Activated B cell treated with CpG ODN at 0.5 μM for 24 hours (primary cell): ENCODE measurements around the gene TOP2B. TPM values are rescaled to one million over a fixed set of nuclear protein-coding genes. Genes with fewer than 3 reads are reported as not detected.

Experiments used
- ATAC-seq: fragments of 200-7000 bp; cut with Tn5 transposase; one replicate; pipeline ENCODE4 v1.10.0; 2021; ENCODE audit warnings: low read depth, mild to moderate bottlenecking, moderate library complexity
- CTCF ChIA-PET: fragments of 350-600 bp; sonication (Branson Sonifier 250); formaldehyde crosslinking; loops from one replicate; lab custom pipeline; 2021; ENCODE audit warnings: antibody characterized with exemption; lab: Charles Lee
- POLR2A ChIA-PET: fragments of 350-600 bp; sonication (Branson Sonifier 250); formaldehyde crosslinking; loops from one replicate; lab custom pipeline; 2021; ENCODE audit warnings: antibody characterized with exemption; lab: Charles Lee
- DNase-seq: peaks from one replicate; pipeline ENCODE4 v3.0.0; 2022
- H3K27ac Mint-ChIP-seq: one replicate; pipeline ENCODE4 v1.8.0; 2020; ENCODE audit warnings: mixed read lengths
- H3K27me3 Mint-ChIP-seq: one replicate; pipeline ENCODE4 v1.8.0; 2021; ENCODE audit warnings: mixed read lengths
- H3K36me3 Mint-ChIP-seq: one replicate; pipeline ENCODE4 v1.8.0; 2021; ENCODE audit warnings: low read depth, mixed read lengths
- H3K4me1 Mint-ChIP-seq: one replicate; pipeline ENCODE4 v1.8.0; 2021; ENCODE audit warnings: mixed read lengths
- H3K4me3 Mint-ChIP-seq: one replicate; pipeline ENCODE4 v1.8.0; 2020; ENCODE audit warnings: mild to moderate bottlenecking, mixed read lengths
- H3K9me3 Mint-ChIP-seq: one replicate; pipeline ENCODE4 v1.8.0; 2020; ENCODE audit warnings: mixed read lengths
- intact Hi-C: fragments of 100-400 bp; cut with micrococcal nuclease; formaldehyde crosslinking; loops from one replicate; pipeline ENCODE4 v1.15.1; 2024
- total RNA-seq: library from RNA; stranded (reverse); gene quantifications from 2 replicates; pipeline ENCODE4 v1.2.3, GENCODE V29; 2022
- TF ChIP-seq, protein P1 (sequence below): fragments of 200-600 bp; IDR thresholded peaks from one replicate; pipeline ENCODE4 v1.8.0; 2022; ENCODE audit warnings: antibody characterized with exemption, mild to moderate bottlenecking

Gene TOP2B
- total RNA-seq, 1 donor from 2014 or later: 117 TPM

DNA sequence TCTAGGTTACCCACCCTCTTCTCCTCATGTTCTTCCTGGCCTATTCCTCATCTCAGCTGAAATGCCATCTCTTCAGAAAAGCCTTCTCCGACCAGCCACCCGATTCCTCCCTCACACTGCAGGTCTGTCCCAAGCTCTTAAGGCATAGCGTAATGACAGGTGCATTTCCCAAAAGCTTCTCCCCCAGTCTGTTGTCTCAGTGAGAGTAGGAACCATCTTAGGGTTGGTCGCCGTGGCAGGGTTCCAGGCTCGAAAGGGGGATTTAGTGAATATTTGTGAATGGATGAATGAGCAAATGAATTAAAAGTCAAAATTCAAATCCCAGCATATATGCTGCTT lies 78.6 kb downstream of the TOP2B start:
- ATAC-seq (no peak), DNase-seq (no peak)
- Mint-ChIP-seq H3K36me3 (no peaks in the 10 kb centered on the region), H3K9me3 (peaks cover 7% of the 10 kb centered on the region), H3K4me1 (no peaks in the 10 kb centered on the region), H3K27ac (no peak overlapping the region), H3K4me3 (no peak overlapping the region), H3K27me3 (peaks cover 3% of the 10 kb centered on the region)
- ChIA-PET POLR2A (no interaction called here), CTCF (interaction anchor here (1.4 kb wide), 1 partner anchor 8 kb away, joined by 3 read pairs; no protein-coding TSS in a partner anchor)
- TF ChIP-seq, protein P1, sequence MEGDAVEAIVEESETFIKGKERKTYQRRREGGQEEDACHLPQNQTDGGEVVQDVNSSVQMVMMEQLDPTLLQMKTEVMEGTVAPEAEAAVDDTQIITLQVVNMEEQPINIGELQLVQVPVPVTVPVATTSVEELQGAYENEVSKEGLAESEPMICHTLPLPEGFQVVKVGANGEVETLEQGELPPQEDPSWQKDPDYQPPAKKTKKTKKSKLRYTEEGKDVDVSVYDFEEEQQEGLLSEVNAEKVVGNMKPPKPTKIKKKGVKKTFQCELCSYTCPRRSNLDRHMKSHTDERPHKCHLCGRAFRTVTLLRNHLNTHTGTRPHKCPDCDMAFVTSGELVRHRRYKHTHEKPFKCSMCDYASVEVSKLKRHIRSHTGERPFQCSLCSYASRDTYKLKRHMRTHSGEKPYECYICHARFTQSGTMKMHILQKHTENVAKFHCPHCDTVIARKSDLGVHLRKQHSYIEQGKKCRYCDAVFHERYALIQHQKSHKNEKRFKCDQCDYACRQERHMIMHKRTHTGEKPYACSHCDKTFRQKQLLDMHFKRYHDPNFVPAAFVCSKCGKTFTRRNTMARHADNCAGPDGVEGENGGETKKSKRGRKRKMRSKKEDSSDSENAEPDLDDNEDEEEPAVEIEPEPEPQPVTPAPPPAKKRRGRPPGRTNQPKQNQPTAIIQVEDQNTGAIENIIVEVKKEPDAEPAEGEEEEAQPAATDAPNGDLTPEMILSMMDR: no peak
- intact Hi-C loops: no loop called here

DNA sequence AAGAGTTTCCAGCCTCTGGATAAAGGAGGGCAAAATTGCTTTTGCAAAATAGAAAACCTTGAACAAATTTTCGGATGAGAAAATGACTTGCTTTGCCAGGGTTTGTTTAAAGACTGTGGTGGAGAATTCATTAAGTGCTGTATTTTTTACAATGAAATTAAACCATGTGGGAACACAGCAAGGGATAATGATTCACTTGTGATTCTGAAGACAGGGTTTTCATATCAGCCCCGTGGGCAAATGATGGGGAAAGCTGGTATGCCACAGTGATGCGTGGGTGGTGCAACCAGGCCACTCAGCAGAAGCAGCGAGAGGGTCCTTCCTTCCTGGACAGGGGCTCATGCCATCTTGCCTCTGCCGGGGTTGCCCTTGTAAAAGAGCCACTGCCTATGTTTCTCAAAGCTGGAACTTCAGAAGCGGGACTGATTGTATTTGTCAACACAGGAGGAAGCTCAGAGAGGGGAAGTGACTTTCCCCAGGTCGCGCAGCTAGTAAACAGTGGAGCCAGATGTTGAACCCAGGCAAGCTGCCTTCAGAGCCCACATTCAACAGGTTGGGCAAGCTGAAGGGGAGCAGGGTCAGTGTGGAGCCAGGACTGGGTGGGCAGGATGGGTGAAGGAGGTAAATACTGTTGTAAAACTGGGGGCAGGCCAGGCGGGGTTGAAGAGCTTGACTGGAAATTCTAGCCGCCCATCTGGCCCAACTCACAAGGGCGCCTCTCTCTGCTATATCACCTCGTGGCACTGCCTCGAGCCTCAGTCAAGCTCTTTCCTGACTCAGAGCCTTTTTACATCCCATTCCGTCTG lies 79.1 kb downstream of the TOP2B start:
- Mint-ChIP-seq H3K27ac (no peak overlapping the region), H3K36me3 (no peaks in the 10 kb centered on the region), H3K4me3 (no peak overlapping the region), H3K9me3 (peaks cover 7% of the 10 kb centered on the region), H3K4me1 (no peaks in the 10 kb centered on the region), H3K27me3 (peaks cover 3% of the 10 kb centered on the region)
- ChIA-PET CTCF (interaction anchor here (1.4 kb wide), 1 partner anchor 9 kb away, joined by 3 read pairs; no protein-coding TSS in a partner anchor), POLR2A (no interaction called here)
- TF ChIP-seq, protein P1: no peak
- intact Hi-C loops: no loop called here
- ATAC-seq (no peak), DNase-seq (no peak)

DNA sequence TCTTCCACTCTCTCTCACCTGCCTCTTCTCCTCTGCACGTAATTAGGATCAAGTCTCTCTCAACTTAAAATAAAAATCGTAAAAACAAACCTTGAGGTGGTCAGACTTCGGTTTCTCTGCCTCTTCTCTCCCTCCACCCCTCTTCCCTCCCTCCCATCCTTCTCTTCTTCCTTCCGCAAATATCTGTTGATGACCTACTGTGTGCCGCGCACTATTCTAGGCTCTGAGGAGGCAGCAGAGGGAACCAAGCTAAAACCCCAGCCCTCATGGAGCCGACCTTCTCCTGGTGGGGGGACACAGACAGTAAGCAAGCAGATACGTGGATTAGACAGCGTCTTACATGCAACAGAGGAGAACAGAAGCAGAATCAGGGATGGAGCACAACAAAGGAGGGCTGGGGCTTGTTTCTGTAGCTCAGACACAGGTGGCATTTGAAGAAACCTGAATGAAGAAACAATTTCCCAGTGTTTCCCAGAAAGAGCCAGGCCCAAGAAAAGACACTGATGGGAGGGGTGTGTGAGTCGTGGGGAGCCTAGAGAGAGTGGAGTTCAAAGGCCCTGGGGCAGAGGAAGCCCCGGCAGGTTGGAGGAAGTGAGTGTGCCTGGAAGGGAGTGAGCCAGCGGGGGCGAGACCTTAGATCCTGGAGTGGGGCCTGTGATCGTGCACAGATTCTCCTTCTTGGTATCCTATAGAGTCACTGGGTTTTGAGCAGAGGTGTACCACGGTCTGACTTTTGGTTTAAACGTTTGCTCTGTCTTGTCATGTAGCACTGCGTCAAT lies 80.5 kb downstream of the TOP2B start:
- peaks cover 3% of the 10 kb centered on the region for H3K27me3 Mint-ChIP-seq
- H3K4me3 Mint-ChIP-seq: no peak overlapping the region
- no peak for DNase-seq
- ChIA-PET POLR2A (no interaction called here), CTCF (interaction anchor here (0.6 to 1.0 kb wide), 2 partner anchors 9 to 1533 kb away, joined by 3 to 4 read pairs; no protein-coding TSS in a partner anchor)
- intact Hi-C loops: no loop called here
- no peak overlapping the region for H3K27ac Mint-ChIP-seq
- H3K36me3 Mint-ChIP-seq: no peaks in the 10 kb centered on the region
- no peaks in the 10 kb centered on the region for H3K4me1 Mint-ChIP-seq
- peaks cover 7% of the 10 kb centered on the region for H3K9me3 Mint-ChIP-seq
- TF ChIP-seq, protein P1: no peak
- ATAC-seq: no peak

DNA sequence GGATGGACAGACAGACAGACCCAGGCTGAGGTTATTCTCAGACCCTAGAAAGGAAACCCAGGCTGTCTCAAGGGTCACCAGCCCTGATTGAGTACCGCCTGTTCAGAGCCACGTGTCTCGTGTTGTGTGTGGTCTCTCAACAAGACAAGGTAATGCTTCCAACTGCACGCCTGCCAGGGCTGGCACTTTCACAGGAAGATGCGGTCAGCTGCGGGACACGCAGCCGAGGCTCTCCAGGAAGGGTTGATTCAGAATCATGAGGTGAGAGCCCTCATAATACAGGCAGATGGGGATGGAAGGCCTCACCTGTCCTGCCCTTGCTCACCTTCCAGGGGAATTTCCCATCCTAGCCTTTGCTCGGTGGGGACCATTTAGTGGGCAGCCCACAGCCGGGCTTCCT lies 81.4 kb downstream of the TOP2B start:
- DNase-seq (no peak), ATAC-seq (no peak)
- H3K27me3 Mint-ChIP-seq: peaks cover 3% of the 10 kb centered on the region
- H3K9me3 Mint-ChIP-seq: peaks cover 7% of the 10 kb centered on the region
- H3K36me3 Mint-ChIP-seq: no peaks in the 10 kb centered on the region
- POLR2A ChIA-PET: no interaction called here
- no peak overlapping the region for H3K4me3 Mint-ChIP-seq
- CTCF ChIA-PET: no interaction called here
- intact Hi-C loops: no loop called here
- TF ChIP-seq, protein P1: no peak
- H3K4me1 Mint-ChIP-seq: no peaks in the 10 kb centered on the region
- no peak overlapping the region for H3K27ac Mint-ChIP-seq

DNA sequence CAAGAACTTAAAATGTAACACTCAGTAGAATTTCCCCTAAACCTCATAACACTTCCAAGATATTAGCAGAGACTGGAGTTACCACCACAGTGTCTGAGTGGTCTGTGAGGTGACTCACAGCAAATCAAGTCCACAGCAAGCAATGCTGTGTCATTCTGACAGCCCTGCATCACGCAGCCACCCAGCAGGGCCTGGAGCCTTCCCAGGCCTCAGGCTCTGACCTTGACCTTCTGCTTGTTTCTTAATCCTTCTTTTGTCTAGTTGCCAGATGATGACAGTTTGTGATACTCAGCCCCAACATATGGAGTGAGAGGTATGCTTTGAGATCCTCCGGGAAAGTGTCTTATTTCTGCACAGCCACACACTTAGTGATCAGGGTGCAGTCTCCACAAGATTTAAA lies 82.5 kb downstream of the TOP2B start:
- DNase-seq: no peak
- ChIA-PET POLR2A (no interaction called here), CTCF (interaction anchor here (1.9 kb wide), 1 partner anchor 13 kb away, joined by 4 read pairs; no protein-coding TSS in a partner anchor)
- H3K36me3 Mint-ChIP-seq: no peaks in the 10 kb centered on the region
- TF ChIP-seq, protein P1: no peak
- no peak overlapping the region for H3K4me3 Mint-ChIP-seq
- ATAC-seq: no peak
- no peaks in the 10 kb centered on the region for H3K4me1 Mint-ChIP-seq
- intact Hi-C loops: no loop called here
- H3K27me3 Mint-ChIP-seq: peaks cover 3% of the 10 kb centered on the region
- no peaks in the 10 kb centered on the region for H3K9me3 Mint-ChIP-seq
- no peak overlapping the region for H3K27ac Mint-ChIP-seq
